Measurements from ENCODE around the gene BHLHA15. TPM values are rescaled to one million over a fixed set of nuclear protein-coding genes. Genes with fewer than 3 reads are reported as not detected.
A peak's percentile ranks its signal among the peaks of the same experiment; 100 is the strongest.

Gene BHLHA15
- total RNA-seq, 8 experiments from 2014 or later, result 0.43 to 1.3 (median 0.50) TPM; not detected in 3

GRCh38 chr7:98251601-98252424 lies 40.6 kb downstream of the BHLHA15 start, which contains the start of gene TECPR1:
TECPR1 (minus strand) TSS chr7:98252232; CDS start chr7:98246146, 6,086 bp downstream.
- in situ Hi-C loops (cut with MboI; ENCODE audit: low pct_unique_long_range_greater_than_20kb in 2 of 9, low sequenced_read_pairs in 9 of 9, unreplicated experiment in 9 of 9), result no loop called here
- Histone ChIP-seq H3K27ac (peak within 1 kb of the TSS; percentile 11 to 24), H3K4me3 (peak within 1 kb of the TSS; percentile 78 to 93 (median 80)), H3K4me1 (replicated peaks in 1 of 2) (peaks cover 14 to 15% of the 10 kb centered on the region in 2 donors)
- peak; percentile 95 to 100 (median 99) for ATAC-seq (replicated peaks in 6 of 8)
- WGBS, 10 experiments, result 0 to 5% (median 0%) methylated on average over 1 to 15 of the region's 69 CpGs; no CpG with 5 or more reads in 4 of the 10 experiments

GRCh38 chr7:98252425-98253054 lies 41.3 kb downstream of the BHLHA15 start:
- Histone ChIP-seq H3K27ac (no peak overlapping the region), H3K4me1 (replicated peaks in 1 of 2) (peaks cover 14 to 15% of the 10 kb centered on the region in 2 donors), H3K4me3 (peak overlapping the region; percentile 78 to 93 (median 80))
- peak in 4 of 8 experiments; percentile 0 to 51 (median 16) for ATAC-seq (replicated peaks in 6 of 8)
- 0 to 50% (median 20%) methylated on average over 1 to 17 of the region's 32 CpGs for WGBS, 10 experiments
- in situ Hi-C loops (cut with MboI; ENCODE audit: low pct_unique_long_range_greater_than_20kb in 2 of 9, low sequenced_read_pairs in 9 of 9, unreplicated experiment in 9 of 9), result no loop called here

GRCh38 chr7:98254516-98254915 lies 43.3 kb downstream of the BHLHA15 start:
- H3K4me3 ChIP-seq, result no peak overlapping the region
- peaks cover 14 to 15% of the 10 kb centered on the region in 2 donors for H3K4me1 ChIP-seq (replicated peaks in 1 of 2)
- 43 to 100% (median 70%) methylated on average over 1 to 3 of the region's 4 CpGs; no CpG with 5 or more reads in 1 of the 10 experiments for WGBS, 10 experiments
- in situ Hi-C loops (cut with MboI; ENCODE audit: low pct_unique_long_range_greater_than_20kb in 2 of 9, low sequenced_read_pairs in 9 of 9, unreplicated experiment in 9 of 9), result no loop called here
- no peak overlapping the region for H3K27ac ChIP-seq
- peak in 2 of 8 experiments; percentile 10 to 15 for ATAC-seq (replicated peaks in 6 of 8)

- Histone ChIP-seq H3K4me3 (no peak overlapping the region), H3K4me1 (replicated peaks in 1 of 2) (peaks cover 14 to 15% of the 10 kb centered on the region in 2 donors), H3K27ac (no peak overlapping the region)
- ATAC-seq (replicated peaks in 6 of 8), result peak in 2 of 8 experiments; percentile 6 to 16
- 47 to 93% (median 73%) methylated on average over 2 to 8 of the region's 11 CpGs for WGBS, 10 experiments
- in situ Hi-C loops (cut with MboI; ENCODE audit: low pct_unique_long_range_greater_than_20kb in 2 of 9, low sequenced_read_pairs in 9 of 9, unreplicated experiment in 9 of 9), result no loop called here
Measured at GRCh38 chr7:98254951-98255610, 43.8 kb downstream of the BHLHA15 start.

GRCh38 chr7:98256431-98256830 lies 45.2 kb downstream of the BHLHA15 start:
- Histone ChIP-seq H3K4me1 (replicated peaks in 1 of 2) (peaks cover 7 to 8% of the 10 kb centered on the region in 2 donors), H3K27ac (no peak overlapping the region), H3K4me3 (no peak overlapping the region)
- 86 to 100% (median 94%) methylated on average over 2 to 7 of the region's 7 CpGs; no CpG with 5 or more reads in 1 of the 10 experiments for WGBS, 10 experiments
- no peak for ATAC-seq (replicated peaks in 6 of 8)
- in situ Hi-C loops (cut with MboI; ENCODE audit: low pct_unique_long_range_greater_than_20kb in 2 of 9, low sequenced_read_pairs in 9 of 9, unreplicated experiment in 9 of 9), result no loop called here

- WGBS, 10 experiments, result 64 to 100% (median 85%) methylated on average over 1 to 6 of the region's 6 CpGs; no CpG with 5 or more reads in 2 of the 10 experiments
- in situ Hi-C loops (cut with MboI; ENCODE audit: low pct_unique_long_range_greater_than_20kb in 2 of 9, low sequenced_read_pairs in 9 of 9, unreplicated experiment in 9 of 9), result no loop called here
- Histone ChIP-seq H3K4me1 (replicated peaks in 1 of 2) (peaks cover 7 to 8% of the 10 kb centered on the region in 2 donors), H3K27ac (no peak overlapping the region), H3K4me3 (no peak overlapping the region)
- ATAC-seq (replicated peaks in 6 of 8), result no peak
Measured at GRCh38 chr7:98257701-98258100, 46.5 kb downstream of the BHLHA15 start.

Other genes with a start within 250 kb of the BHLHA15 start
- not detected for gene OCM2, start 221.2 kb upstream of the BHLHA15 start, total RNA-seq
- gene LMTK2, start 104.6 kb upstream of the BHLHA15 start, total RNA-seq, result 10 to 100 TPM in 7 of 8 experiments, 1 to 10 TPM in 1; 4.3 to 16.8 (median 13.1) TPM
- gene TECPR1, start 40.8 kb downstream of the BHLHA15 start, total RNA-seq, result 10 to 100 TPM in 7 of 8 experiments, 1 to 10 TPM in 1; 7.0 to 23.4 (median 16.2) TPM
- 10 to 100 TPM; 48.7 to 99.2 (median 70.5) TPM for gene BRI3, start 70.2 kb downstream of the BHLHA15 start, total RNA-seq
- 1 to 10 TPM in 6 of 8 experiments, under 1 TPM in 2; 0.66 to 2.5 (median 1.4) TPM for gene BAIAP2L1, start 189.7 kb downstream of the BHLHA15 start, total RNA-seq

Data from motor neuron (in vitro differentiated cells).